Measurements from ENCODE around the gene ATP2B3. TPM values are rescaled to one million over a fixed set of nuclear protein-coding genes. Genes with fewer than 3 reads are reported as not detected.

The ATP2B3 gene
- total RNA-seq, 1 donor = not detected

- DNase-seq (ENCODE audit: low read depth) = no peak
- no peak for TF ChIP-seq CTCF (IDR thresholded peaks at IDR 0.05; ENCODE audit: insufficient read depth, low read depth, low read length)
Measured at GRCh38 chrX:153512501-153512893, 4.9 kb upstream of the ATP2B3 start.

GRCh38 chrX:153513265-153513664 lies 4.2 kb upstream of the ATP2B3 start:
- no peak overlapping the region for H3K4me3 ChIP-seq (ENCODE audit: low read depth, low read length)
- TF ChIP-seq CTCF (IDR thresholded peaks at IDR 0.05; ENCODE audit: insufficient read depth, low read depth, low read length) = no peak
- DNase-seq (ENCODE audit: low read depth) = no peak

More at GRCh38 chrX:153512501-153512893, 4.9 kb upstream of the ATP2B3 start:
- no peak overlapping the region for H3K4me3 ChIP-seq (ENCODE audit: low read depth, low read length)

- TF ChIP-seq CTCF (IDR thresholded peaks at IDR 0.05; ENCODE audit: insufficient read depth, low read depth, low read length) = no peak
- H3K4me3 ChIP-seq (ENCODE audit: low read depth, low read length) = no peak overlapping the region
- DNase-seq (ENCODE audit: low read depth) = no peak
Measured at GRCh38 chrX:153514259-153514658, 3.2 kb upstream of the ATP2B3 start.

- DNase-seq (ENCODE audit: low read depth) = no peak
- TF ChIP-seq CTCF (IDR thresholded peaks at IDR 0.05; ENCODE audit: insufficient read depth, low read depth, low read length) = no peak
- no peak overlapping the region for H3K4me3 ChIP-seq (ENCODE audit: low read depth, low read length)
Measured at GRCh38 chrX:153515435-153515834, 2.0 kb upstream of the ATP2B3 start.

GRCh38 chrX:153516073-153516472 lies 1.4 kb upstream of the ATP2B3 start:
- H3K4me3 ChIP-seq (ENCODE audit: low read depth, low read length) = no peak overlapping the region
- TF ChIP-seq CTCF (IDR thresholded peaks at IDR 0.05; ENCODE audit: insufficient read depth, low read depth, low read length) = no peak
- DNase-seq (ENCODE audit: low read depth) = no peak

DNA sequence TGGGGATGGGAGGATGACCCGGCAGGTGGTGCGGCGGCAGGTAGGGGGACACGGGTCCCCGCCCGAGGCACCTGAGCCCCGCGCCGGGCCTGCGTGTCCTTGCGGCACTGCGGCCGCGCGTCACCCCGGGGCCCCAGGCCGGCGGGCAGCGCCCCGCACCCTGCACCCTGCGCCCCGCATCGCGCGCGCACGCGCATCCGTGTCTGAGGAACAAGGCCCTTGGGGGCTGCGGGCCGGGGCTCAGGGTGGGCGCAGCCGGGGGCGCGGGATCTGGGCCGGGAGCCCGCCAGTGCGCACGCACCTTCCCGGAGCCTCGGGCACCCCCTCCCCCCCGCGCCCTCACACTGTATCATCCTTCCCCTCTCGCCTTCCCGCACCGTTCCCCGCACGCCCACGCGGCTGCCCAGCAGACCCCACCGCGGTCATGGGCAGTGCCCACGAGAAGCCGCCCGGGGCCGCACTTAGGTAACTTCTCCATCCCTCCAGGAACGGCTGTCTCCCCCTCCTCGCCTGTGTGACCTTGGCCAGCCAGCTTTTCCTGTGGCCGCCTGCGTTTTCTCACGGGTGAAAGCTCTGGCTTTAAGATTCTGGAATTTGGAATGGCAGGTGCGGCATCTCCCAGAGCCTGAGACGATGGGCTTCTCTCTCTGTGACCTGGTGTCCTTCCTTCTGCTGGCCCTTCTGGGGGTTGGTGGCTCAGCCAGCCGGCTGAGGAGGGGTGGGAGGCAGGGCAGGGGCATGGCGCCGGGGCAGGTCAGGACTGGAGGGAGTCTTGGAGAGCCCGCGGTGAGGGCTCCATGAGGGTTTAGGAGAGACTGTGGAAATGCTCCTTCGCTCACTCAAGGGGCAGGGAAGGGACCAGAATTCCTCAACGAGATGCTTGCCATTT lies 748 bp downstream of the ATP2B3 start:
- no peak for DNase-seq (ENCODE audit: low read depth)
- H3K4me3 ChIP-seq (ENCODE audit: low read depth, low read length) = no peak overlapping the region
- TF ChIP-seq CTCF (IDR thresholded peaks at IDR 0.05; ENCODE audit: insufficient read depth, low read depth, low read length) = no peak
